Smooth muscle cell (in vitro differentiated cells): ENCODE results near the gene GNGT2. TPM values are rescaled to one million over a fixed set of nuclear protein-coding genes. Genes with fewer than 3 reads are reported as not detected.
A peak's percentile ranks its signal among the peaks of the same experiment; 100 is the strongest.

Experiments
- DNase-seq: peaks from one replicate; lab custom pipeline; 2025; ENCODE audit not compliant: unreplicated experiment; lab: John Stamatoyannopoulos, UW
- H2AFZ ChIP-seq: fragments of 200-600 bp; sonication (generic); 2 replicates; pipeline ENCODE4 v1.6.0; 2016; ENCODE audit warnings: antibody characterized with exemption, low read depth, mild to moderate bottlenecking
- H3F3A ChIP-seq: fragments of 200-600 bp; sonication (generic); 2 replicates; pipeline ENCODE4 v1.6.0; 2017; ENCODE audit warnings: antibody characterized with exemption, low read depth
- H3K27ac ChIP-seq: fragments of 200-600 bp; sonication (generic); 2 replicates; pipeline ENCODE4 v1.5.1; 2016; ENCODE audit warnings: low read depth, mild to moderate bottlenecking
- H3K27me3 ChIP-seq: fragments of 200-600 bp; sonication (generic); 2 replicates; pipeline ENCODE4 v1.6.1; 2016; ENCODE audit warnings: low read depth, mild to moderate bottlenecking
- H3K36me3 ChIP-seq: fragments of 200-600 bp; sonication (generic); 2 replicates; pipeline ENCODE4 v1.5.1; 2016; ENCODE audit warnings: low read depth
- H3K4me1 ChIP-seq: fragments of 200-600 bp; sonication (generic); 2 replicates; pipeline ENCODE4 v1.5.1; 2016; ENCODE audit warnings: low read depth
- H3K4me2 ChIP-seq: fragments of 200-600 bp; sonication (generic); 2 replicates; pipeline ENCODE4 v1.6.0; 2016; ENCODE audit warnings: mild to moderate bottlenecking
- H3K4me3 ChIP-seq: fragments of 200-600 bp; sonication (generic); 2 replicates; pipeline ENCODE4 v1.5.1; 2016; ENCODE audit warnings: mild to moderate bottlenecking
- H3K79me2 ChIP-seq: fragments of 200-600 bp; sonication (generic); 2 replicates; pipeline ENCODE4 v1.6.0; 2016; ENCODE audit warnings: low read depth, mild to moderate bottlenecking
- H3K9ac ChIP-seq: fragments of 200-600 bp; sonication (generic); 2 replicates; pipeline ENCODE4 v1.6.0; 2016; ENCODE audit warnings: low read depth
- H3K9me3 ChIP-seq: fragments of 200-600 bp; sonication (generic); replicated peaks from 2 replicates; pipeline ENCODE4 v1.5.1; 2016; ENCODE audit warnings: low read depth
- H4K20me1 ChIP-seq: fragments of 200-600 bp; sonication (generic); 2 replicates; pipeline ENCODE4 v1.6.0; 2016; ENCODE audit warnings: low read depth
- CTCF ChIP-seq: fragments of 200-600 bp; sonication (generic); IDR thresholded peaks from 2 replicates; pipeline ENCODE4 v1.5.1; 2017; ENCODE audit warnings: borderline replicate concordance, mild to moderate bottlenecking, antibody characterized with exemption; ENCODE audit not compliant: insufficient read depth, poor library complexity, severe bottlenecking
- WGBS: methylation state at CpG from one replicate; pipeline ENCODE4 v1.1.7; 2016; ENCODE audit warnings: low lambda C conversion rate; 5-methylcytosine and 5-hydroxymethylcytosine counted together
- polyA plus RNA-seq: library from polyadenylated mRNA; unstranded; fragments of >200 nt; fragmentation: Nextera tagmentation; extraction: Ambion mirVana; gene quantifications from 2 replicates; pipeline ENCODE4 v1.2.1, GENCODE V29; 2016
- total RNA-seq: library from RNA; depleted of rRNA; stranded (reverse); fragments of >200 nt; gene quantifications from 2 replicates; pipeline ENCODE4 v1.2.3, GENCODE V29; 2014

The GNGT2 gene
- total and polyA plus RNA-seq, 2 experiments from 2014 or later, result 0.75 to 0.81 TPM

GRCh38 chr17:49234509-49235080, 24.2 kb upstream of the GNGT2 start:
- no peak overlapping the region for H3K9ac ChIP-seq
- no peak overlapping the region for H3K4me2 ChIP-seq
- no peaks in the 10 kb centered on the region for H3F3A ChIP-seq
- no peak for DNase-seq
- no peaks in the 10 kb centered on the region for H3K4me1 ChIP-seq
- no peak overlapping the region for H3K4me3 ChIP-seq
- no peaks in the 10 kb centered on the region for H3K9me3 ChIP-seq
- H3K27ac ChIP-seq, result no peak overlapping the region
- no peaks in the 10 kb centered on the region for H3K36me3 ChIP-seq
- TF ChIP-seq CTCF, result no peak
- no peaks in the 10 kb centered on the region for H3K27me3 ChIP-seq
- H3K79me2 ChIP-seq, result no peaks in the 10 kb centered on the region
- 94% methylated on average over 5 of the region's 5 CpGs for WGBS
- no peaks in the 10 kb centered on the region for H4K20me1 ChIP-seq
- no peak overlapping the region for H2AFZ ChIP-seq

DNA sequence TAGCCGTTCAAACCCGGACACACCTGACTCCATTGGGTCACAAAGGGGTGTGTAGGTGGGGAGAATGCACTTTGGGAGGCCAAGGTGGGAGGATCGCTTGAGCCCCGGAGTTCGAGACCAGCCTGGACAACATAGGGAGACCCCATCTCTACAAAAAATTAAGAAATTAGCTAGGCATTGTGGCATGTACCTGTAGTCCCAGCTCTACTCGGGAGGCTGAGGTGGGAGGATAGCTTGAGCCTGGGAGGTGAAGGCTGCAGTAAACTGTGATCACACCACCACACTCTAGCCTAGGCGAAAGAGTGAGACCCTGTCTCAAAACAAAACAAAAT, 21.2 kb upstream of the GNGT2 start:
- DNase-seq, result no peak
- Histone ChIP-seq H3K27me3 (peaks cover under 1% of the 10 kb centered on the region), H3K9me3 (no peaks in the 10 kb centered on the region), H2AFZ (peak overlapping the region; percentile 91), H3K79me2 (no peaks in the 10 kb centered on the region), H3K36me3 (no peaks in the 10 kb centered on the region), H3K4me3 (peak overlapping the region; percentile 66), H3K9ac (no peak overlapping the region), H3K27ac (no peak overlapping the region), H3K4me2 (peak overlapping the region; percentile 90), H4K20me1 (no peaks in the 10 kb centered on the region), H3F3A (no peaks in the 10 kb centered on the region), H3K4me1 (no peaks in the 10 kb centered on the region)
- no peak for TF ChIP-seq CTCF
- WGBS, result 79% methylated on average over 7 of the region's 7 CpGs

DNA sequence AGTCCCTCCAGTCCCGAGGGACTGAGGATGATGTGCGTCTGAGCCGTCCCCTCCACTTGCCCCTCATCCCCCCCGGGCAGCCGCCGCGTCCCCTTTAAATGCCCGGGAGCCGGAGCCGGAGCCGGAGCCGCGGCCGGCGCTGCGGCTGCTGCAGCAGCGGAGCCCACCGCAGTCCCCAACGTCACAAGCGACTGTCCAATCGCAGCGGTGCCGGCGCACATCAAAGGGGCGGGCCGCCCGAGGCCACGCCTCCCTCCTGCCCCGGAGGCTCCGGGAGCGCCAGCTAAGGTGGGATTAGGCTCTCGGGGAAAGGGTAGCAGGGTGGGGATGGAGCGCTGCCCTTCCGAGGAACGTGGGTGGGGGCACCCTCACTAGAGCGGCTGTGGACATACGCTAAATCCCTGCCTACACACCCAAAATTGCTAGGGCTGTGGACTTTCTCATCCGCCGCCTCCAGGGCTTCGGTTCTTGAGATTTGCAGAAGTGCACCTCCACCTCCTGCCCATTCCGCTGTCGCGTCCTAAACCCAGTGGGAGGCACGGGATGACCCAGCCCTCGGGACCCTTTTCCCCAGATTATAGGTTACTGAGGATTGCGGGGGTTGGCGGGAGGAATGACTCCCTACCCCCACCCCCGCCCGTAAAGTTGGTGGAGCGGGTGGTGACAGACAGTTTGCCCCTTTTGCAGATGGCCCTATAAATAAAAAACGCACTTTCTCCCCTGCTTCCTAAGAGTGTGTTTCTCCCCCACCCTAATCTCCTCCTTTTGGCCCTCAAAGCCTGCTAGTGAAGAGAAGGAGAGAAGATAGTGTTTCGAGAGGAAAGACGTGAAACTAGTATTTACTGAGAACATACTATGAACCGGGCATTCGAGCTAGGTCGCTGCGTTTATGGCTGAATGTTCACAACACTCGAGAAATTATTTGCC, 20.5 kb upstream of the GNGT2 start, which contains the start of gene PHOSPHO1:
Gene PHOSPHO1 (minus strand): TSS at position 152 of the 927 bp plus-strand sequence. CDS start 4,096 bp downstream, outside the sequence.
- Histone ChIP-seq H3K4me1 (no peaks in the 10 kb centered on the region), H3K27me3 (peaks cover 6% of the 10 kb centered on the region), H3K9me3 (no peaks in the 10 kb centered on the region), H3F3A (no peaks in the 10 kb centered on the region), H3K27ac (no peak within 1 kb of the TSS), H3K9ac (peak within 1 kb of the TSS; percentile 43), H2AFZ (peak within 1 kb of the TSS; percentile 91), H4K20me1 (no peaks in the 10 kb centered on the region), H3K4me2 (peak within 1 kb of the TSS; percentile 90), H3K4me3 (peak within 1 kb of the TSS; percentile 66), H3K79me2 (no peaks in the 10 kb centered on the region), H3K36me3 (no peaks in the 10 kb centered on the region)
- no peak for TF ChIP-seq CTCF
- WGBS, result 6% methylated on average over 50 of the region's 58 CpGs
- DNase-seq, result peak; percentile 60
